GM18526 (cell line): ENCODE measurements around the gene DUSP16.

ENCODE experiments used
- POLR2A ChIP-seq: IDR thresholded peaks from 3 replicates; pipeline ENCODE4 v1.6.1; 2011; ENCODE audit not compliant: insufficient read length; ENCODE audit errors: extremely low read depth

The DUSP16 gene

GRCh38 chr12:12428961-12429657, 133.6 kb downstream of the DUSP16 start:
- no peak for TF ChIP-seq POLR2A

DNA sequence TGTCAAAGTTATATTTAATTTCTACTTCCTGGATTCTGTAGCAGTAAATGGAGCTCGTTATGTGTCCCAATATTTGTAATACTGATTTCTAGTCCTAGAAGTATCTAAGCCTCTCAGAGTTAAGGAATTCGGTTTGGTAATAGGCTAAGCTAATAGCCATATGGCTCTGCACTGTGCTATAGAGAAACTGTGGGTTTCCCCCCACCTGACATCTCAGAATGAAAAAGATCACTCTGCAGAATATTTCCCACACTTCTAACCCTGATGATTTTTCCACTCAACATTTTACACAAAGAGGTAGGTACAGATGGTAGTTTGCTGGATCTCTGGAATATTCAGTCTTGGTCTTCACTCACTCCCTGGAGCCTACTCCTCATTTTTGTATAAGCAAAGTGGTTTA, 134.6 kb downstream of the DUSP16 start:
- no peak for TF ChIP-seq POLR2A

DNA sequence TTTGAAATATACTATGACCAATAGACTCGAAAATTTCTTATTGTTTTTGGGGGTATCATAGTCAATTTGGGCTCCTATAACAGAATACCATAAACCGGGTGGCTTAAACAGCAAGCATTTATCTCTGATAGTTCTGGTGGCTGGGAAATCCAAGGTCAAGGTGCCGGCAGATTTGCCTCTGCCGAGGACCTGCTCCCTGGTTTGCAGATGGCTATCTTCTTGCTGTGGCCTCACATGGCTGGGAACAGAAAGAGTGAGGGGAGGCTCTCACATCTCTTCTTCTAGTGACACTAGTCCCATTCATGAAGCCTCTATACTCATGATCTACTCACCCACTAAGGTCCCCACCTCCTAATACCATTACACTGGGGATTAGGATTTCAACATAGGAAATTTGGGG, 135.1 kb downstream of the DUSP16 start:
- TF ChIP-seq POLR2A, result no peak

DNA sequence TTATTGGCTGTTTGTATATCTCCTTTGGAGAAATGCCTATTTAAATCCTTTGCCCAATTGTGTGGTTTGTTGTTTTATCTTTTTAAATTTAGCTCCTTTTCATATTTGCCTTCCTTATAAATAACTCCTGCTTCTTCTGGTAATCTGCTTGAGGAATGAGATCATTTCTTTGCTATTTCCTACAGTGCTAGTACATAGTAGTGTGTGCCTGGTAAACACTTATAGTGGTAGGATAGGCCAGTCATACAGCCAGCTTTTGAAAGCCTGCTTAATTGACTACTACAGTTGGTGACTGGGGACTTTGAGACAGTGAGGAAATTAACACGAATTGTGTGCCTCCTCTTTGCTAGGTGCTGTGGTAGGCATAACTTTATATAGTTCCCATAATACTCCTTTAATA, 137.0 kb downstream of the DUSP16 start:
- no peak for TF ChIP-seq POLR2A

GRCh38 chr12:12425001-12425400, 137.7 kb downstream of the DUSP16 start:
- TF ChIP-seq POLR2A, result no peak
